HCT116 (cell line): ENCODE data around the gene TMEM82. TPM values are rescaled to one million over a fixed set of nuclear protein-coding genes. Genes with fewer than 3 reads are reported as not detected.

ENCODE experiments used
- ATAC-seq: fragments of 200-7000 bp; cut with Tn5 transposase; 2 replicates; pipeline ENCODE4 v1.9.1; 2020; ENCODE audit warnings: mild to moderate bottlenecking, moderate library complexity
- BruUV-seq: library from RNA; stranded (reverse); fragments of 400-500 nt; replicated peaks from 2 replicates; lab custom pipeline; 2021; lab: Mats Ljungman, UMichigan
- CTCF ChIA-PET: fragments of 300-600 bp; sonication (Branson Sonifier 250); formaldehyde crosslinking; loops from one replicate; lab custom pipeline; 2021; ENCODE audit warnings: antibody characterized with exemption; lab: Charles Lee
- POLR2A ChIA-PET: fragments of 300-600, 350-600 bp; sonication (Branson Sonifier 250); formaldehyde crosslinking; loops from one replicate; lab custom pipeline; 2021; ENCODE audit warnings: antibody characterized with exemption; lab: Charles Lee
- RAD21 ChIA-PET, 2 experiments: fragments of 300-600 bp; sonication (Branson Sonifier 250); formaldehyde crosslinking; loops; one replicate each; lab custom pipeline; 2023; ENCODE audit warnings: low total read pairs in 2 of 2; ENCODE audit not compliant: uncharacterized antibody in 2 of 2, unreplicated experiment in 2 of 2, low non-redundant PET in 1 of 2; lab: Charles Lee
- DNase-seq: peaks from one replicate; pipeline ENCODE4 v3.0.0-alpha.2; 2010; ENCODE audit warnings: low read depth, low spot score
- H2AFZ ChIP-seq: fragments of 200-600 bp; shearing (Covaris generic), sonication (generic); 2 replicates; pipeline ENCODE4 v1.6.1; 2017; ENCODE audit warnings: low read depth, mixed run types, mixed read lengths, antibody characterized with exemption, low read length; ENCODE audit not compliant: poor library complexity, severe bottlenecking
- H3K27ac ChIP-seq: 2 replicates; pipeline ENCODE4 v1.5.1; 2012; ENCODE audit warnings: low read depth, low read length
- H3K27me3 ChIP-seq: fragments of 200-600 bp; sonication (generic); 2 replicates; pipeline ENCODE4 v1.6.1; 2016; ENCODE audit warnings: mixed run types, low read length, mixed read lengths; ENCODE audit not compliant: insufficient read depth
- H3K36me3 ChIP-seq, 2 experiments: fragments of 200-500 bp in 1 of 2; fragments of 200-600 bp in 1 of 2; sonication (Bioruptor generic) in 1 of 2; sonication (generic) in 1 of 2; 2 replicates each; pipeline versions ENCODE4 v1.5.1 to v1.6.1; 2014 to 2016; ENCODE audit warnings: low read length in 2 of 2, inconsistent platforms in 1 of 2, mixed read lengths in 1 of 2, mixed run types in 1 of 2; ENCODE audit not compliant: insufficient read depth in 2 of 2, control insufficient read depth in 1 of 2
- H3K4me1 ChIP-seq, 2 experiments: fragments of 200-600 bp in 1 of 2; sonication (generic) in 1 of 2; 2 replicates each; pipeline versions ENCODE4 v1.5.1 to v1.6.1; 2012 to 2017; ENCODE audit warnings: low read length in 2 of 2, inconsistent platforms in 1 of 2, mild to moderate bottlenecking in 1 of 2, mixed read lengths in 1 of 2, mixed run types in 1 of 2, moderate library complexity in 1 of 2; ENCODE audit not compliant: insufficient read depth in 2 of 2, control insufficient read depth in 1 of 2
- H3K4me2 ChIP-seq: fragments of 200-600 bp; sonication (generic); 2 replicates; pipeline ENCODE4 v1.6.1; 2017; ENCODE audit warnings: mixed run types, low read length, mixed read lengths
- H3K4me3 ChIP-seq, 2 experiments: fragments of 200-600 bp in 1 of 2; sonication (generic) in 1 of 2; replicated peaks in 1 of 2; 2 replicates each; pipeline ENCODE4 v1.5.1; 2011 to 2016; ENCODE audit warnings: low read length in 2 of 2, control low read depth in 1 of 2, low read depth in 1 of 2, mild to moderate bottlenecking in 1 of 2, mixed read lengths in 1 of 2, mixed run types in 1 of 2
- H3K79me2 ChIP-seq: fragments of 200-600 bp; sonication (generic); 2 replicates; pipeline ENCODE4 v1.6.1; 2017; ENCODE audit warnings: mild to moderate bottlenecking, mixed run types, low read length, moderate library complexity, mixed read lengths; ENCODE audit not compliant: insufficient read depth
- H3K9ac ChIP-seq: fragments of 200-600 bp; sonication (generic); 2 replicates; pipeline ENCODE4 v1.6.1; 2016; ENCODE audit warnings: low read length, mixed read lengths
- H3K9me2 ChIP-seq: fragments of 200-600 bp; sonication (generic), shearing (Covaris generic); 2 replicates; pipeline ENCODE4 v1.6.1; 2017; ENCODE audit warnings: mixed run types, mild to moderate bottlenecking, moderate library complexity; ENCODE audit not compliant: insufficient read depth
- H3K9me3 ChIP-seq, 2 experiments: fragments of 200-500 bp in 1 of 2; fragments of 200-600 bp in 1 of 2; sonication (Bioruptor generic) in 1 of 2; sonication (generic) in 1 of 2; 2 replicates each; pipeline ENCODE4 v1.6.1; 2014 to 2017; ENCODE audit warnings: low read length in 2 of 2, mixed read lengths in 2 of 2, inconsistent platforms in 1 of 2, low read depth in 1 of 2, mild to moderate bottlenecking in 1 of 2, mixed run types in 1 of 2, moderate library complexity in 1 of 2; ENCODE audit not compliant: control insufficient read depth in 1 of 2, insufficient read depth in 1 of 2
- H4K20me1 ChIP-seq: fragments of 200-600 bp; sonication (generic), shearing (Covaris generic); 2 replicates; pipeline ENCODE4 v1.6.1; 2017; ENCODE audit warnings: mixed run types, mild to moderate bottlenecking, moderate library complexity; ENCODE audit not compliant: insufficient read depth
- CBX3 ChIP-seq: IDR thresholded peaks from 2 replicates; pipeline ENCODE4 v1.6.1; 2012; ENCODE audit warnings: low read depth
- FOSL1 ChIP-seq: IDR thresholded peaks from 2 replicates; pipeline ENCODE4 v1.6.1; 2012; ENCODE audit warnings: low read depth
- JUND ChIP-seq: IDR thresholded peaks from 2 replicates; pipeline ENCODE4 v1.6.1; 2012
- POLR2A ChIP-seq: IDR thresholded peaks from 2 replicates; pipeline ENCODE4 v1.7.0; 2011; ENCODE audit warnings: borderline replicate concordance; ENCODE audit not compliant: insufficient read depth, insufficient read length; ENCODE audit errors: extremely low read depth
- POLR2AphosphoS5 ChIP-seq: IDR thresholded peaks from 2 replicates; pipeline ENCODE4 v1.6.1; 2011; ENCODE audit warnings: mild to moderate bottlenecking, low read depth, low read length, moderate library complexity
- RAD21 ChIP-seq: IDR thresholded peaks from 2 replicates; pipeline ENCODE4 v1.6.1; 2012; ENCODE audit warnings: low read depth, mild to moderate bottlenecking
- SIN3A ChIP-seq: IDR thresholded peaks from 2 replicates; pipeline ENCODE4 v1.6.1; 2012; ENCODE audit warnings: low read depth
- TCF7L2 ChIP-seq: IDR thresholded peaks from 2 replicates; pipeline ENCODE4 v1.7.0; 2011; ENCODE audit warnings: borderline replicate concordance, inconsistent platforms; ENCODE audit not compliant: insufficient read depth, insufficient read length; ENCODE audit errors: extremely low read depth
- YY1 ChIP-seq: IDR thresholded peaks from 2 replicates; pipeline ENCODE4 v1.6.1; 2011; ENCODE audit warnings: low read length, low read depth, moderate library complexity, mild to moderate bottlenecking; ENCODE audit not compliant: insufficient replicate concordance; ENCODE audit errors: extremely low read depth
- ZBTB33 ChIP-seq: IDR thresholded peaks from 2 replicates; pipeline ENCODE4 v1.6.1; 2011; ENCODE audit warnings: mild to moderate bottlenecking, low read length, moderate library complexity; ENCODE audit not compliant: insufficient replicate concordance; ENCODE audit errors: extremely low read depth
- ZNF274 ChIP-seq: fragments of 200-500 bp; sonication (Bioruptor generic); IDR thresholded peaks from 2 replicates; pipeline ENCODE4 v1.6.1; 2014; ENCODE audit warnings: mild to moderate bottlenecking, low read depth, low read length, inconsistent platforms
- intact Hi-C: fragments of 100-400 bp; cut with micrococcal nuclease; formaldehyde crosslinking; loops from 2 replicates; pipeline ENCODE4 v1.10.0; 2022
- total RNA-seq: library from RNA; stranded (reverse); gene quantifications from one replicate; pipeline ENCODE4 v1.2.1, GENCODE V29; 2021; ENCODE audit not compliant: unreplicated experiment

TMEM82 gene
- total RNA-seq, 1 experiment from 2014 or later = not detected

GRCh38 chr1:15737324-15738319 lies 4.7 kb upstream of the TMEM82 start:
- no peak overlapping the region for H3K4me3 ChIP-seq
- no peaks in the 10 kb centered on the region for H4K20me1 ChIP-seq
- H3K4me1 ChIP-seq = peaks cover 6 to 10% of the 10 kb centered on the region in 2 experiments; a peak in 3 of 4 replicates
- H3K27ac ChIP-seq = no peak overlapping the region; the same call in 1 of the 2 replicates
- no peaks in the 10 kb centered on the region for H3K36me3 ChIP-seq
- intact Hi-C loops = no loop called here
- TF ChIP-seq SIN3A (no peak), POLR2A (no peak), ZBTB33 (no peak), RAD21 (no peak), CBX3 (no peak), YY1 (no peak), JUND (no peak), POLR2AphosphoS5 (no peak), TCF7L2 (no peak), FOSL1 (no peak), ZNF274 (no peak)
- POLR2A ChIA-PET = no interaction called here
- BruUV-seq = no TSS peak
- no peak for DNase-seq
- no peaks in the 10 kb centered on the region for H3K9me3 ChIP-seq
- H3K27me3 ChIP-seq = no peaks in the 10 kb centered on the region
- no peaks in the 10 kb centered on the region for H3K9me2 ChIP-seq
- H3K4me2 ChIP-seq = no peak overlapping the region
- H3K79me2 ChIP-seq = no peaks in the 10 kb centered on the region
- CTCF ChIA-PET = no interaction called here
- H3K9ac ChIP-seq = no peak overlapping the region
- RAD21 ChIA-PET = no interaction called here
- no peak for ATAC-seq
- H2AFZ ChIP-seq = no peak overlapping the region
